Measurements from ENCODE around the gene FUOM. TPM values are rescaled to one million over a fixed set of nuclear protein-coding genes. Genes with fewer than 3 reads are reported as not detected.

Gene FUOM
- total and polyA plus RNA-seq, 12 donors = 2.0 to 17.0 (median 6.2) TPM

GRCh38 chr10:133343558-133343957 is 14.3 kb downstream of the FUOM start:
- ATAC-seq (no peak), DNase-seq (no peak)
- intact Hi-C loops (cut with DNase I) = no loop called here
- Histone ChIP-seq H3K4me1 (no peaks in the 10 kb centered on the region), H3K27me3 (peaks cover 0 to 95% (median 77%) of the 10 kb centered on the region in 7 donors), H3K4me3 (no peak overlapping the region), H3K9me3 (no peaks in the 10 kb centered on the region), H3K27ac (no peak overlapping the region), H3K36me3 (no peaks in the 10 kb centered on the region)
- TF ChIP-seq CTCF (IDR thresholded peaks at IDR 0.05) = no peak
- 56 to 58% methylated on average over 9 of the region's 9 CpGs for WGBS, 2 donors

GRCh38 chr10:133342942-133343341 is 14.9 kb downstream of the FUOM start:
- DNase-seq = no peak
- 73 to 80% methylated on average over 8 of the region's 8 CpGs for WGBS, 2 donors
- intact Hi-C loops (cut with DNase I) = no loop called here
- Histone ChIP-seq H3K9me3 (no peaks in the 10 kb centered on the region), H3K27ac (no peak overlapping the region), H3K4me3 (no peak overlapping the region), H3K36me3 (no peaks in the 10 kb centered on the region), H3K27me3 (peaks cover 0 to 93% (median 78%) of the 10 kb centered on the region in 7 donors), H3K4me1 (no peaks in the 10 kb centered on the region)
- no peak for TF ChIP-seq CTCF (IDR thresholded peaks at IDR 0.05)
- no peak for ATAC-seq

GRCh38 chr10:133341983-133342382 is 15.8 kb downstream of the FUOM start:
- intact Hi-C loops (cut with DNase I) = no loop called here
- no peak for DNase-seq
- TF ChIP-seq CTCF (IDR thresholded peaks at IDR 0.05) = no peak
- WGBS, 2 donors = 86 to 91% methylated on average over 4 of the region's 4 CpGs
- no peaks in the 10 kb centered on the region for H3K36me3 ChIP-seq
- no peak overlapping the region for H3K27ac ChIP-seq
- no peaks in the 10 kb centered on the region for H3K4me1 ChIP-seq
- peaks cover under 1 to 93% (median 78%) of the 10 kb centered on the region in 7 donors for H3K27me3 ChIP-seq
- no peak overlapping the region for H3K4me3 ChIP-seq
- ATAC-seq = no peak
- H3K9me3 ChIP-seq = no peaks in the 10 kb centered on the region

GRCh38 chr10:133339708-133340380 is 18.0 kb downstream of the FUOM start:
- DNase-seq = no peak
- WGBS, 2 donors = 92 to 95% methylated on average over 13 of the region's 13 CpGs

More at GRCh38 chr10:133339708-133340380, 18.0 kb downstream of the FUOM start:
- intact Hi-C loops (cut with DNase I) = loop anchor here in 1 of 10 donors (10.0 kb wide), 1 partner anchor 185 kb away; the partner anchor contains the start of gene CYP2E1
- Histone ChIP-seq H3K27me3 (peaks cover 20 to 93% (median 84%) of the 10 kb centered on the region in 7 donors), H3K4me3 (no peak overlapping the region), H3K9me3 (no peaks in the 10 kb centered on the region), H3K36me3 (no peaks in the 10 kb centered on the region), H3K27ac (no peak overlapping the region), H3K4me1 (peaks cover 12 to 21% (median 19%) of the 10 kb centered on the region in 9 donors)
- no peak for TF ChIP-seq CTCF (IDR thresholded peaks at IDR 0.05)
- no peak for ATAC-seq

Data from heart right ventricle (tissue), 16 donors.